HTR-8/SVneo (cell line): ENCODE results near the gene WNK2.
A peak's percentile ranks its signal among the peaks of the same experiment; 100 is the strongest.

Source experiments
- DNase-seq: peaks from one replicate; pipeline ENCODE4 v3.0.0; 2011; ENCODE audit warnings: low spot score, mixed read lengths; ENCODE audit not compliant: insufficient read length
- FAIRE-seq: peaks from 2 replicates; lab custom pipeline; 2011; peaks lifted over from hg19 to GRCh38; lab: Jason Lieb, UNC

WNK2 gene

DNA sequence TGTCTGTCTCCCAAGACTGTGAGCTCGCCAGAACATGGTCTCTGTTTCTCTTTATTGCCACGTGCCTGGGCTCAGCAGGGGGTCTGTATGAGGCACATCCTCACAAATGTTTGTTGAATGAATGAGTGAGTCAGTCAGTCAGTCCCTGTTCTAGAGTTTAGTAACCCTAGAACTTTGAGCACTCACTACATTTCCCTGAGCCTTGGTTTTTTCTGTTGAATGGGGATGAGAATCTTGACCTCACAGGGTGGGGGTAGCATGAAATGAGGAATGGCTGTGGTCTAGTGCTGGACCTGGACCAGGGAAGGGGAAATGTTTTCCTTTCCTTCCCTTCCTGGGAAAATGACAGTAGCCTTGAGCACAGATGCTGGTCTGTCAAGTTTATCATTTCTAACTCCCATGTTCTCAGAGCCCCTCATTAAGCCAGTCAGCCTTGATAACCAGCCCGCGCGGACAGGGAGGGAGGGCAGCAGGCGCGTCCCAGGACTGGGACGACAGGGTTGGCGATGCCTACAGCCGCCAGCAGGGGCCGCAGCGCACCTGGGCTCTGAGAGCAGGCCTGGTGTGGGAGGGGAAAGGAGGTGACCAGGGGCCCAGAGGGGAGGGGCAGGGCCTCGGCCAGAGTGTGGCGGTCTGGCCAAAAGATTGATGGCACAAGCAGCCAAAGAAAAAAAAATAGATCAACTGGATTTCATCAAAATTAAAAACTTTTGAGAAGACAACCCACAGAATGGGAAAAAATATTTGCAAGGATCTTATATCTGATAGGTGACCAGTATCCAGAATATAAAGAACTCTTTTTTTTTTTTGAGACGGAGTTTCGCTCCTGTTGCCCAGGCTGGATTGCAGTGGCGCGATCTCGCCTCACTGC is 24.1 kb upstream of the WNK2 start:
- peak; percentile 86 for DNase-seq
- FAIRE-seq = peak; percentile 89

DNA sequence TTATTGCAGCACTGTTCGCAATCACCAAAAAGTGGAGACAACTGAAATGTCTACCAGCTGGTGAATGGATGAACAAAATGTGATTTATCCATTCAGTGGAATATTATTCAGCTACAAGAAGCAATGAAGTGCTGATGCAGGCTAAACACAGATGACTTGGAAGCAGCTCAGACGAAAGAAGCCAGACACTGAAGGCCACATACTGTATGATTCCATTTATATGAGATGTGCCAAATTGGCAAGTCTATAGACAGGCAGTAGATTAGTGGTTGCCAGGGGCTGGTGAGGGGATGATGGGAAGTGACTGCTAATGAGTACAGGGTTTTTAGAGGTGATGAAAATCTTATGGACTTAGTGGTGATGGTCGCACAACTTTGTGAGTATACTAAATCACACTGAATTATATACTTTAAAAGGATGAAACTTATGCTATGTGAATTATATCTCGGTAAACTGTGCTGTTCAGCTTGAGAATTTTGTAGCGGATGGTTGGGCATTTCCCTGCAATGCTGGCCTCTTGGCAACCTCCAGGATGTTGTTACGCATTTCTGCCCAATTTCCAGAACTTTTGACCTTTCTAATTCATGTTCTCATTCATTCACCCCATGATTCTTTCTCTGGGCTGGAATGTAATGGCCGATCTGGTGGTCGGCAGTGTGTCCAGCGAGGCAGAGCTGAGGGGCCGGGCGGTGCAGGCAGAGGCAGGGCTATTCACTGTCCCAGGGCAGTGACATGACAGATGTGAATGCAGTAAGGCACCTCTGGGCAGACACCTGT is 22.0 kb upstream of the WNK2 start:
- no peak for FAIRE-seq
- no peak for DNase-seq

DNA sequence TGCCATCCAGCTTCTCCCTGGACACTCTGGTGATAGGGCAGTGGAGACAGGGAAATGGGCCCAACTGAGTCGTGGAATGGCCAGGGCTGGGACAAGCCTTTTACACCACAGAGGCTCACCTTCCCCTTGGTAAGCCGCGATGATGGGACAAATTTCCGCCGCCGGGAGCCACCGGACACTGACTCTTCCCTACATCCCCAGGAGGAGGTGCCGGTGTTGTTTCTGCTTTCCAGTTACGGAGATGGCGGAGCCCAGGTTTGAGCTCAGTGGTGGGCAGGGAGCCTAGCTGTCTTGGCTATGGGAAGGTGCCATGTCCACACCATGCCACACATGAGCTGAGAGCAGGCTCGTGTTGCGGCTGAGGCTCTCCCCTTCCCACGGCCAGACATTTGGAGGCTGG is 19.9 kb upstream of the WNK2 start:
- FAIRE-seq (no peak), DNase-seq (no peak)

DNA sequence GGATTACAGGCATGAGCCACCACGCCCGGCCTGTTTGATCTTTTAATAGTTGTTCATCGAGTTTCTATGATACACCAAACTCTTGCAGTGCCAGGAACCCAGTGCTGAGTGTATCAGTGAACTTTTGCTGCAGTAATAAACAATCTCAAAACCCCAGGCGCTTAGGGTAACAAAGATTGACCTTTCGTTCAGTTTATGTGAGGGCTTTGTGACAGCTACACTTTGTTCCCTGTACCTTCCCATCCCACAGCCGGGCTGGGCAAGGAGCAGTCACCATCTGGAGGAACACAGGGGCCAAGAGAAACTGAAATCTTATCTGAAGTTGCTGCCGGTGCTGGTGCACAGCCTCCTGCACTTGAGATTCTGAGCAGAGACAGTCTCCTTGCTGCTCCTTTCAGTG is 17.2 kb upstream of the WNK2 start:
- no peak for DNase-seq
- FAIRE-seq = no peak

DNA sequence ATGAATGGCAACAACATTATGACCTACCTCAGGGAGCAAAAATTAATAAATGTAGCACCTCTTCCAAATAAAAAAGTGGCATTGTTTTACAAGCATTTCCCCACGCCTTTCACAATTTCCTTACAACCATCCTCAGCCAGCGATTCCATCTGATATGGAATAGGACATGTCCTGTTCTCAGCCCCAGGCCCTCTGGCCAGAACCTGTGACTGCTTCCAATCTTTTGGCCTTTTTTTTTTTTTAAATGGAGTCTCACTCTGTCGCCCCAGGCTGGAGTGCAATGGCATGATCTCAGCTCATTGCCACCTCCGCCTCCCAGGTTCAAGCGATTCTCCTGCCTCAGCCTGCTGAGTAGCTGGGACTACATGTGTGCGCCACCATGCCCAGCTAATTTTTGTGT is 16.8 kb upstream of the WNK2 start:
- no peak for DNase-seq
- FAIRE-seq = no peak

DNA sequence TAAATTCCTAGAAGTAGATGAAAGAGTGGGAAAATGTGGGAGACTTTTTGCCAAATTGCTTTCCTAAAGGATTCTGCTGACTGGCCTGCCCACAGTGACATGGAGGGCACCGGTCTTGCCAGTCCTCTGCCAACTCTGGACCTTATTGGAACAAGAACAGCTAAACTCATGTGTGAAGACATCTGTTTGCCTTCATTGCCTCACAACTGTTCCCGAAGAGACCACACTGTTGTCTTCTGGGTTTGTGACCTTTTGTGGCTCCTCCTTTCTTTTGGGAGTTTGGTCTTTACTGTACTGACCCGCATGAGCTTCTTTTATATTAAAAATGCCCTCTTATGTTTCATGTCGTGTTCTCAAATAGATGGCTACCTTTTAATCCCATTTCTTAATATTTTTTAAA is 16.1 kb upstream of the WNK2 start:
- DNase-seq (no peak), FAIRE-seq (no peak)

DNA sequence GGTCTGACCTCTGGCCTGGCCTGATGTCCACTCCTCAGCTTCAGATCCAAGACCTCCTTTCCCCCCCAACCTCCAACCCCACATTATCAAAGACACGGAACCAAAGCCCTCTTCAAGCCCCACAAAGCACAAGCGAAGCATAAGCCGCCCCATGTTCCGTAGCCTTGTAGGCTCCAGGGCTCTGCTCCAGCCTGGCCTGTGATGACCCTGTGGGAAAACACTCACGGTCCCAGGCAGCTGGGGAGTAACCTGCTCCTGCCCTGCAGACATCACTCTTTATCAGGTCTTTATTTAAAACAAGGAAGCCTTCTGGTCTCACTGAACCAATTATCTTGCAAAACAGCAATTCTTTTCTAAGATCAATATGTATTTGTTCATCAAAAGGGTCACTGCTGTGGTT is 15.4 kb upstream of the WNK2 start:
- DNase-seq (no peak), FAIRE-seq (no peak)

DNA sequence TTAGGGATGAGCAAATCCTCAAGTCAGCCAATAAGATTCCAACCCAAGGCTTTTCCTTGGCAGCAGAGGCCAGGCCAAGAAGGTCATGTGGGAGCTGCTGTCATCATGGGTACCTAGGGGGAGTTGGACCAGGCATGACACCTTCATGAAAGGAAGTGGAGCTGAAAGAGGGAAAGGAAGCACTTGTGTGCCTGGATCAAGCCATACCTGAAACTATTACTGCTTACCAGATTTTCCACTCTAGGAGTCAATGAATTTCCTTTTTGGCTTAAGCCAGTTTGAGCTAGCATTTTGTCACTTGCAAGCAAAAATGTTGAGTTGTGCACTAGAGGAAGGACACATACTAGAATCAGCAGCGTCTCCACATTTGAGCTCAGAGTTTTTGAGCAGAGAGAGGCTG is 14.5 kb upstream of the WNK2 start:
- FAIRE-seq = no peak
- DNase-seq = no peak

DNA sequence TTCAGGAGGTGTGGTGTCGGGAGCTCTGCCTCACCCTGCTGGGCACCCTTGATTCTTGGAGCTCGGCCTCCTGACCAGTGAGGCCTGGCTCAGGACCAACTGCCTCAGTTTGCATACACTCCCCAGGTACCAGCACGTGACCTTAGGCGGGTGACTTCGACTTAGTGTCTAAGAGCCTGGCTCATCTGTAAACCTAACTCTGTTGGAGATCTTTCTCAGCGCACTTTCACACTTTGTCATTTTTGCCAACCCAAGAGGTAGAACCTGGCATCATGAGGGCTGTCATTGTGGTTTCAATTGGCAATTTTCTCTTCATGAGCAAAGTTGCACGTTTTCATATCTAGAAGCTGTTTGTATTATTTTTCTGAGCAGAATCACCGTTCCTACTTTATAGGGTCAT is 13.4 kb upstream of the WNK2 start:
- FAIRE-seq = no peak
- DNase-seq = no peak

DNA sequence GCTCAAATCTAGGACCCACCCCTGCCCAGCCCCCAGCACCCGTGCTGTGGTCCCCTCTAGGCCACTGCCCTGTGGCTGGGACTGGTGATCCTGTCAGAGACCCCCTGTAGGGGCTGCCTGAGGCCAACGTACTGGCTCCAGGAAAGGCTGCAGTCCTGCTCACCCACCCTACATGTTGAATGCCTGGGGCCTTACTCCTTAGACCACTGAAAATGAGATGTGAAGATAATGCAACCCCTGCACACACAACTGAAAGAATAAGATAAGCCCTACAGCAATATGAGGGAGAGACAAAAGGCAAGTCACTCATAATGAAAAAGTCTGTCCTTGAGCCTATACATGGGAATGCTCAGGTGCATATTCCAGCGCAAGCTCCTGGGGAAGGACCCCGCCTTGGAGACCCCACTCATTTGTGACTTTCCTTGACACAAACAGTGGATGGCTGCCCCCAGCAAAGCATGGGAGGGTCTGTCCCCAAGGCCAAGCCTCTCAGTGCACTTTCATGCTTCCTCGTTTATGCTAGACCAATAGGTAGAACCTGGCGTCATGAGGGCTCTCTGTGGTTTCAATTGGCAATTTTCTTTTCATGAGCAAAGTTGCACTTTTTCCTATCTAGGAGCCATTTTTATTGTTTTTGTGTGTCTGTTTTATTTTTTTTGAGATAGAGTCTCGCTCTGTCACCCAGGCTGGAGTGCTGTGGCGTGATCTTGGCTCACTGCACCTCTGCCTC is 12.5 kb upstream of the WNK2 start:
- FAIRE-seq = no peak
- no peak for DNase-seq

DNA sequence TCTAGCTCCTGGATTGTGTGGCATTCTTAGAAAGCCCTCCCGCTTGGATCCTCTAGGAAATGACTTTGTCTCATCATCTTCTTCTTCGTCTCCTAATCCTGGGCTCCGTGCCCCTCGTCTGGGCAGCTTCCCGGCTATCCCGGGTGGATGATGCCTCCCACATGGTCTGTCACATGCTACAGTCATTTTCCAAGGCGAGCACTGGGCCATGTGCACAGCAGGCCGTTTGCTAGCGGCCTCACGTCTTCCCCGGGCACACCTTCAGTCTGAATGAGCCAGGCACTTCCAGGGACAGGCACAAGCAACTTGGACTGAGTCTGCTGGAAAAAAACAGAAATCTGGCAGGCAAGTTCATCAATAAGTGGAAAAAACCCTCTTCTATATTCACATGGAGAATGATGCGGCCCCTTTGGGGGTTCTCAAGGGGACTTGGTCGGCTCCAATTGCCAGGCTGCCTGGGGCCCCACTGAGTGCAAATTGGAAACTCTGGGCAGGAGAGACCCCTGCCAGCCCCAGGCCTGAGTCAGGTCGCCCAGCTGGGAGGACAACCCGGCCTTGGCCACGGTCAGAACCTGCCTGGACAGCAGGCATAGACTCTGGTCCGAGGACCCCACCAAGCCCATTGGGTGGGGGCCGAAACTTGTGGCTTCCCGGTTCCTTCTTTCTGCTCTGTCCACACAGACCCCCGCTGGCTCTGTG is 11.1 kb upstream of the WNK2 start:
- DNase-seq (no peak), FAIRE-seq (no peak)

DNA sequence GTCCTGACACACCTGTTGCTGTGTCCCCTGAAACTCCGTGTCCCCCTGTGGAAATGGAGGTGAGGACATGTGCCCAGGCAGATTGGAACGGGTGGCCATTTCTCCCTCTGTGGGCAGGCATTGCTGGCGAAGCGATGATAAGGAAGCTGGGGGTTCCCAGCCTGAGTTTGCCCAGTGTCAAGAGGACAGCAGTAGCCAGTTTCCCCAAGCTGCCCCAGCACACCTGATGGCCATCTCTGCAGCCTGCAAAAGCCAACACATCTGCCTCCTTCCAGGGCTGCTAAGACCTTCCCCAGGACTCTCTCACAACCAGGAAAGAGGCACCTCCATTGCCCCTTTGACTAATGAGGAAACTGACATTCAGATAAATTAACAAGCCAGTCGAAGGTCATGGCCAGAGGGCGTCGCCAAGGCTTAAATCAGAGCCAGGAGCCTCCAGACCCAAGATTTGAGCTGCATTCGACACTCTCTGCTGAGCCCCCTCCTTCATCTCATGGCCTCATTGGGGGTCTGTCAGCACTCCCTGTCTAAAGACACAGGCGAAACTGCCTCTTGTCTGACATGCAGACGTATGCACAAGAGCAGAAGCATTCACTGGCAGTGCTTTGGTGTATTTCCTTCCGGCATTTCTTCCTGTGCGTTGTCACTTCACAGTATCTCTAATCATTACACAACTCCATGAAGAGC is 10.4 kb upstream of the WNK2 start:
- DNase-seq (no peak), FAIRE-seq (no peak)

DNA sequence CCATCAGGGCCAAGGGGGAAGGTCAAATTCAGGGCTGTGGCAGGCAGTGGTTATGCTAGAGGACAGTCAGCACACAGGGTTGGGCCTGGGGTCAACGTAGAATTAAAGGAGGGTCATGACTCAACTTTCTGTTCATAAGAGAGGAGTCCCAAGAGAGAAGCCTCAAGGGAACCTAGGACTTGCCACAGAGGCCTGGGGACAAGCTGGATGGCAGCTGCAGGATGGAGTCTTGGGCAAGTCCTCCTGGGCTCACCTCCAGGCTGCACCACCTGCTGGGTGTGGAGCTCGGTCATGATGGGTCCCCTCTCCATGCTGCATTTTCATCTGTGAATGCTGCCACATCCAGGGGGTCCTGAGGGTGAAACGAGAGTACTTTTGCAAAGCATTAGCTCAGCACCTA is 9.0 kb upstream of the WNK2 start:
- no peak for FAIRE-seq
- DNase-seq = no peak

DNA sequence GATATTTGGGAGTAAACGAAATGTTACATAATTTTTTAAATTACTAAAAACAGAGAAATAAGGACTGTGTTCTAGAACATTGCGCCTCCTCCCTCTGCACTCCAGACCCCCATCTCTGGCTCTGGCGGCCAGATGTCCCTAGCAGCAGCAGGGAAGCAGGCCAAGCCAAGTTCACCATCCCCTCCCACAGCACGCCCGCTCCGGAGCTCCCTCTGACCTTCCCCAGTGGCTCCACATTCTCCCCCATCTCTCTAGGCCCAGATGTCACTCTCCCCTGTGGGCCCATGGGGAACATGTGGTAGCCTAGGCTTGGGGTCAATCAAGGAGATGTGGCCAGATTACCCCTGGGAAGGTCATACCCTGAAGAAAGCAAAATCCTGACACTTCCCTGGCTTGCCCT is 6.3 kb upstream of the WNK2 start:
- FAIRE-seq = no peak
- no peak for DNase-seq

DNA sequence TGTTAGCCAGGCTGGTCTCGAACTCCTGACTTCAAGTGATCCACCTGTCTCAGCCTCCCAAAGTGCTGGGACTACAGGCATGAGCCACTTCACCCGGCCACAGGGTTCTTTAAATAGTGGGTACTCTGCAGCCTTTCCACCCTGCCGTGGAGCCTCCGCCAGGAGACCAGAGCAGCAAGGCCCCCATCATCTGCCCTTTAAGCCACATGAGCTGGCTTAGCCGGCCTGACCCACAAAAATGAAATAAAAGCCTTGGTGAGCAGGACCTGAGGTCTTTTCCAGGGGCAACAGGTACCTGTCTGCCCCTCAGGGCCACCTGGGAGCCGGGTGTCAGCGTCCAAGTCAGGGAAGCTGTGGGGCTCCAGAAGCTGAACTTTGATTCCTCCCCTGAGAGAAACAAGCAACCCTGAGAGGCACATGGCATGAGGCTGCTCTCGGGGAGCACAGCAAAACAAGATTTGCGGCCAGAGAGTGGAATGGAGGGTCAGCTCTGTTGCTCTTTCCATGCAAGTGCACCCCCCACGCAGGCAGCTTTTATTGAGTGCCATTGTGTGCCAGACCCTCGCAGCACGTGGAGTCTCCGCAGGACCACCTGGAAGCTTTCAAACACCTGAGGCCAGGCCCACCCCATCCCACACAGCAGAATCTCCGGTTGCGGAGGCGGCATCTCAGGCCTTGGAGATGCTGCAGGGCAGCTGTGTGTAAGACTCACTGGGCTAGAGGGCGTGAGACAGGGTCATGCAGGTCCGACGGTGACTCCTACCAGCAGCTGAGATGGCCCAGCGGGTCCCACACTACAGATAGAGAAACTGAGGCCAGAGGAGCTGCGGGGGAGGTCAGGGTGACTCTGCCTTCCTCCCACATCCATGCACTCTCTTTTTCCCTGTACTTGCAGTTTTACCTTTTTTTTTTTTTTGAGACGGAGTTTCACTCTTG is 4.8 kb upstream of the WNK2 start:
- FAIRE-seq (no peak), DNase-seq (no peak)

DNA sequence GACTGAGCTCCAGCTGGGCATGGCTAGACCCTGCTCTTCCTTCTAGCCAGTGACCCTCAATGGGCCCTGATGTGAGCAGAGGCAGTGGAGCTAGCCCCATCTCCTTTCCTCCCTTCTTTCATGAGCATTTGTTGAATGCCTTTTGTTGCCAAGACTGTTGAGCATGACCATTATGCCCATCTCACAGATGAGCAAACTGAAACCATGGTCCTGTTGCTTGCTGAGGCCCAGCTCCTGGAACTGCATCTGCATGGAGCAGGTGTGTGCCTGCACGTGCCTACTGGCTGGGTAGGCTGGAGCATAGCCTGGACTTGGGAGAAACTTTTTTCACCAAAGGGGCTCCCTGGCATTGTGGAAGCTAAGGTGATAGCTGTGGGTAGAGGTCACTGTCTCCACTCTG is 3.0 kb upstream of the WNK2 start:
- no peak for DNase-seq
- FAIRE-seq = no peak

DNA sequence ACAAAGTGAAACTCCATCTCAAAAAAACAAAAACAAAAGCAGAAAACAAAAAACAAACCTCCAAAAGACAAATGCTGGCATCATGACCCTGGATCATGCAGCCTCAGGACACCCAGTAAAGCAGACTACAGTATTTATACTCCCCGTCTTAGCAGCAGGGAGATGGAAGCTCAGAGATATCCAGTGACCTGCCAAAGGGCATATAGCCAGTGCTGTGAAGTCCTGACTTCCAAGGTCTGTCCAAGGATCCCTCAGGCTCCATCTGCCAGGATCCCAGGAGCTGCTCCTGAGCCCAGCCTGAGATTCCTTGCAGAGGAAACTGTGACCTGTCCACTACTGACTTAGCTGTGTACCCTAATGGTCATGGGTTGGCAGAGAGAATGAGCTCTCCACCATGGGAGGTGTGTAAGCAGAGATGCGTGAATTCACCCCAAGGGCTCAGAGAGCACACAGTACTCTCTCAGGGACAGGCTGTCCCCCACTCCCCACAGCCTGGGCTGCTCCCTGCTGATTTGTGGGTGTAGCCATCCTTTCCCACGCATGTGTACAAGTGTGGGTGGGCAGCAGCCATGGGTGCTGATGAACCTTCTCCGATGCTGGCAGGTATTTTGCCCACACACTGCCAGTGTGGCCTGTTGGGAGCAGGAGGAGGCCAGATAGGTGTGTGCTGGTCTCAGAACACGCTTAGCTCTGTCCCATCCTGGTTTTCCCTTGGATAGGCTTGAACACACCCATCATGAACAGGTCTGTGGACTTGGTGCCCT is 2.1 kb upstream of the WNK2 start:
- DNase-seq (no peak), FAIRE-seq (no peak)

DNA sequence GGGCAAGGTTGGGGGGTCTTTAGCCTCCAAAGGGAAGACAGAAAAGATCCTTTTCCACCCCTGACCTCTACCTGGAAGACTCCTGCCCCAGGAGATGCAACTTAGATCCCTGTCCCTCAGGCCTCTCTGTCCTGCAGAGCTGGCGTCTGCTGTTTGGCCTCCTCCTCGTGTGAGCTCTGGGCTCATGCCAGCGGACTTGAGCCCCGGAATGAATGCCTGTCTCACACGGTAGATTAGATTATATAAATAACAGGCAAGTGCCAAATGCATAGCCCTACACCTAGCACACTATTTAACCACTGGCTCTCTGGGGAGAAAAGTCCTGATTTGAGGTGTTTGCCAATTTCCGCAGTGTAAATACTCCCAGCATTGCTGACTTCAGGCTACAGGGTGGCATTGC is 1.4 kb upstream of the WNK2 start:
- no peak for FAIRE-seq
- no peak for DNase-seq
